Large intestine (tissue), 3 donors: Measurements from ENCODE around the gene SNX27. TPM values are rescaled to one million over a fixed set of nuclear protein-coding genes. Genes with fewer than 3 reads are reported as not detected.
"Not testable (repeated sequence)": the region's sequence is repeated elsewhere in the genome, so short reads cannot be mapped to it uniquely, and the experiment has no call there.

Experiments
- DNase-seq, 2 donors: peaks; one replicate each; pipeline versions ENCODE4 v3.0.0 to v3.0.0-alpha.2; 2013
- H3K27ac ChIP-seq: one replicate; pipeline ENCODE4 v1.5.1; 2013; ENCODE audit warnings: low read length
- H3K27me3 ChIP-seq: 2 replicates; pipeline ENCODE4 v1.6.1; 2013; ENCODE audit warnings: low read length; ENCODE audit not compliant: control insufficient read depth, insufficient read depth
- H3K36me3 ChIP-seq: 2 replicates; pipeline ENCODE4 v1.6.1; 2013; ENCODE audit warnings: low read length; ENCODE audit not compliant: control insufficient read depth, insufficient read depth
- H3K4me1 ChIP-seq: one replicate; pipeline ENCODE4 v1.6.1; 2013; ENCODE audit warnings: low read length; ENCODE audit not compliant: control insufficient read depth, insufficient read depth
- H3K4me3 ChIP-seq: one replicate; pipeline ENCODE4 v1.5.1; 2013; ENCODE audit warnings: low read length
- H3K9me3 ChIP-seq: one replicate; pipeline ENCODE4 v1.6.1; 2013; ENCODE audit warnings: mild to moderate bottlenecking, low read depth, low read length, moderate library complexity; ENCODE audit not compliant: control insufficient read depth
- WGBS: methylation state at CpG from one replicate; pipeline ENCODE4 v1.1.5; 2013; ENCODE audit warnings: low lambda C conversion rate; ENCODE audit not compliant: insufficient coverage; 5-methylcytosine and 5-hydroxymethylcytosine counted together
- polyA plus RNA-seq: library from polyadenylated mRNA; unstranded; fragments of 120-200 nt; gene quantifications from one replicate; pipeline ENCODE4 v1.2.1, GENCODE V29; 2013

The SNX27 gene
- polyA plus RNA-seq, 1 donor, result 20.0 TPM

- Histone ChIP-seq H3K27ac (no peak overlapping the region), H3K4me1 (peaks cover 17% of the 10 kb centered on the region), H3K36me3 (no peaks in the 10 kb centered on the region), H3K9me3 (peaks cover 4% of the 10 kb centered on the region), H3K4me3 (no peak overlapping the region), H3K27me3 (no peaks in the 10 kb centered on the region)
- DNase-seq, result no peak
- 80% methylated on average over 1 of the region's 3 CpGs for WGBS
Measured at GRCh38 chr1:151733126-151733525, 121.3 kb downstream of the SNX27 start.

GRCh38 chr1:151733995-151734394 is 122.1 kb downstream of the SNX27 start:
- WGBS, result no CpG with 5 or more reads among the region's 9 CpGs
- H3K36me3 ChIP-seq, H3K4me3 ChIP-seq, H3K27me3 ChIP-seq, H3K9me3 ChIP-seq, DNase-seq, H3K27ac ChIP-seq: not testable (repeated sequence)
- H3K4me1 ChIP-seq, result peaks cover 14% of the 10 kb centered on the region

GRCh38 chr1:151737026-151737425 is 125.2 kb downstream of the SNX27 start:
- H3K4me3 ChIP-seq, result no peak overlapping the region
- no peak for DNase-seq
- WGBS, result no CpG with 5 or more reads among the region's 2 CpGs
- peaks cover 6% of the 10 kb centered on the region for H3K4me1 ChIP-seq
- H3K27me3 ChIP-seq, result no peaks in the 10 kb centered on the region
- peaks cover 4% of the 10 kb centered on the region for H3K9me3 ChIP-seq
- H3K36me3 ChIP-seq, result no peaks in the 10 kb centered on the region
- no peak overlapping the region for H3K27ac ChIP-seq

DNA sequence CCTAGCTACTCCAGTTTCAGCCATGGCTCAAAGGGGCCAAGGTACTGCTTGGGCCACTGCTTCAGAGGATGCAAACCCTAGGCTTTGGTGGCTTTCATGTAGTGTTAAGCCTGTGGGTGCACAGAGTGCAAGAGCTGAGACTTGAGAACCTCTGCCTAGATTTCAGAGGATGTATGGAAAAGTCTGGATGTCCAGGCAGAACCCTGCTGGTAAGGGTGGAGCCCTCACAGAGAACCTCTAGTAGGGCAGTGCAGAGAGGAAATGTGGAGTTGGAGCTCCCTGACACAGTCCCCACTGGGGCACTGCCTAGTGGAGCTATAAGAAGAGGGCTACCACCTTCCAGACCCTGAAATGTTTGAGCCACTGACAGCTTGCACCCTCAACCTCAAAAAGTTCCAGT is 125.6 kb downstream of the SNX27 start:
- Histone ChIP-seq H3K27ac (no peak overlapping the region), H3K27me3 (no peaks in the 10 kb centered on the region), H3K4me1 (peaks cover 6% of the 10 kb centered on the region), H3K36me3 (no peaks in the 10 kb centered on the region), H3K4me3 (no peak overlapping the region), H3K9me3 (peaks cover 4% of the 10 kb centered on the region)
- no peak for DNase-seq

- no CpG with 5 or more reads among the region's 3 CpGs for WGBS
- H3K27ac ChIP-seq, result no peak overlapping the region
- peak; percentile 40 to 59 for DNase-seq
Measured at GRCh38 chr1:151739590-151740355, 127.9 kb downstream of the SNX27 start.

GRCh38 chr1:151741516-151741915 is 129.7 kb downstream of the SNX27 start:
- no peak overlapping the region for H3K27ac ChIP-seq
- no peak for DNase-seq
- no peak overlapping the region for H3K4me3 ChIP-seq
- peaks cover 3% of the 10 kb centered on the region for H3K4me1 ChIP-seq
- peaks cover 4% of the 10 kb centered on the region for H3K9me3 ChIP-seq
- H3K36me3 ChIP-seq, result no peaks in the 10 kb centered on the region
- H3K27me3 ChIP-seq, result peaks cover 3% of the 10 kb centered on the region
- no CpG with 5 or more reads among the region's 4 CpGs for WGBS

More at GRCh38 chr1:151739590-151740355, 127.9 kb downstream of the SNX27 start:
- Histone ChIP-seq H3K4me1 (peaks cover 5% of the 10 kb centered on the region), H3K36me3 (no peaks in the 10 kb centered on the region), H3K4me3 (no peak overlapping the region), H3K27me3 (peaks cover 3% of the 10 kb centered on the region), H3K9me3 (peaks cover 4% of the 10 kb centered on the region)

Other genes with a start within 250 kb of the SNX27 start
- 97.9 TPM for gene SELENBP1, start 239.3 kb upstream of the SNX27 start, polyA plus RNA-seq
- 234 TPM for gene PSMB4, start 212.5 kb upstream of the SNX27 start, polyA plus RNA-seq
- 91.5 TPM for gene POGZ, start 152.6 kb upstream of the SNX27 start, polyA plus RNA-seq
- 145 TPM for gene CGN, start 100.7 kb upstream of the SNX27 start, polyA plus RNA-seq
- 24.1 TPM for gene TUFT1, start 71.7 kb upstream of the SNX27 start, polyA plus RNA-seq
- gene CELF3, start 104.8 kb downstream of the SNX27 start, polyA plus RNA-seq, result 57.1 TPM
- gene RIIAD1, start 109.5 kb downstream of the SNX27 start, polyA plus RNA-seq, result 13.5 TPM
- 58.3 TPM for gene MRPL9, start 151.4 kb downstream of the SNX27 start, polyA plus RNA-seq
- 4.2 TPM for gene TDRKH, start 178.4 kb downstream of the SNX27 start, polyA plus RNA-seq
- gene LINGO4, start 193.4 kb downstream of the SNX27 start, polyA plus RNA-seq, result 0.81 TPM
- 8.7 TPM for gene RORC, start 219.8 kb downstream of the SNX27 start, polyA plus RNA-seq
- 0.78 TPM for gene C2CD4D, start 227.8 kb downstream of the SNX27 start, polyA plus RNA-seq
- gene THEM5, start 241.7 kb downstream of the SNX27 start, polyA plus RNA-seq, result 0.45 TPM